Upper lobe of left lung (tissue), 4 donors: ENCODE data around the gene BLACAT1.
A peak's percentile ranks its signal among the peaks of the same experiment; 100 is the strongest.

Experiments
- EP300 ChIP-seq, 4 donors: sonication (generic); formaldehyde crosslinking; IDR thresholded peaks; one replicate each; pipeline ENCODE4 v1.5.1; 2017; ENCODE audit warnings: antibody characterized with exemption in 4 of 4, control low read depth in 2 of 4
- POLR2A ChIP-seq, 4 donors: fragments of 450-650 bp; IDR thresholded peaks; one replicate each; pipeline ENCODE4 v1.5.1; 2016 to 2017; ENCODE audit warnings: antibody characterized with exemption in 4 of 4, mild to moderate bottlenecking in 2 of 4
- TF ChIP-seq, protein P1 (sequence below), 6 experiments: fragments of 450-650 bp in 4 of 6; fragments of 200-600 bp in 2 of 6; sonication (generic) in 2 of 6; IDR thresholded peaks; one replicate each; pipeline ENCODE4 v1.5.1; 2016 to 2019; ENCODE audit warnings: antibody characterized with exemption in 6 of 6

GRCh38 chr1:205448540-205449253 lies 7.1 kb downstream of the BLACAT1 start:
- TF ChIP-seq, protein P1, sequence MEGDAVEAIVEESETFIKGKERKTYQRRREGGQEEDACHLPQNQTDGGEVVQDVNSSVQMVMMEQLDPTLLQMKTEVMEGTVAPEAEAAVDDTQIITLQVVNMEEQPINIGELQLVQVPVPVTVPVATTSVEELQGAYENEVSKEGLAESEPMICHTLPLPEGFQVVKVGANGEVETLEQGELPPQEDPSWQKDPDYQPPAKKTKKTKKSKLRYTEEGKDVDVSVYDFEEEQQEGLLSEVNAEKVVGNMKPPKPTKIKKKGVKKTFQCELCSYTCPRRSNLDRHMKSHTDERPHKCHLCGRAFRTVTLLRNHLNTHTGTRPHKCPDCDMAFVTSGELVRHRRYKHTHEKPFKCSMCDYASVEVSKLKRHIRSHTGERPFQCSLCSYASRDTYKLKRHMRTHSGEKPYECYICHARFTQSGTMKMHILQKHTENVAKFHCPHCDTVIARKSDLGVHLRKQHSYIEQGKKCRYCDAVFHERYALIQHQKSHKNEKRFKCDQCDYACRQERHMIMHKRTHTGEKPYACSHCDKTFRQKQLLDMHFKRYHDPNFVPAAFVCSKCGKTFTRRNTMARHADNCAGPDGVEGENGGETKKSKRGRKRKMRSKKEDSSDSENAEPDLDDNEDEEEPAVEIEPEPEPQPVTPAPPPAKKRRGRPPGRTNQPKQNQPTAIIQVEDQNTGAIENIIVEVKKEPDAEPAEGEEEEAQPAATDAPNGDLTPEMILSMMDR (IDR thresholded peaks at IDR 0.05) = no peak
- TF ChIP-seq EP300 (IDR thresholded peaks at IDR 0.05) (no peak), POLR2A (IDR thresholded peaks at IDR 0.05) (peak in 1 of 4 donors; percentile 31)
